Keratinocyte (primary cell): ENCODE data around the gene RAB9A. TPM values are rescaled to one million over a fixed set of nuclear protein-coding genes. Genes with fewer than 3 reads are reported as not detected.
"Not testable (repeated sequence)": the region's sequence is repeated elsewhere in the genome, so short reads cannot be mapped to it uniquely, and the experiment has no call there.

Experiments used
- DNase-seq: peaks from one replicate; pipeline ENCODE4 v3.0.0-alpha.2; 2011; ENCODE audit warnings: low read depth, missing footprints, low spot score
- FAIRE-seq: peaks from 2 replicates; lab custom pipeline; 2011; peaks lifted over from hg19 to GRCh38; lab: Jason Lieb, UNC
- H2AFZ ChIP-seq: 2 replicates; pipeline ENCODE4 v1.6.0; 2012; ENCODE audit warnings: low read length, control low read depth, inconsistent platforms; ENCODE audit not compliant: control insufficient read depth
- H3K27ac ChIP-seq: 2 replicates; pipeline ENCODE4 v1.5.1; 2011; ENCODE audit warnings: low read length; ENCODE audit not compliant: control insufficient read depth, insufficient read depth
- H3K27me3 ChIP-seq: 3 replicates; pipeline ENCODE4 v1.6.0; 2011; ENCODE audit warnings: low read length; ENCODE audit not compliant: control insufficient read depth, insufficient read depth; ENCODE audit errors: extremely low read depth
- H3K36me3 ChIP-seq, 2 experiments: 2 replicates in 1 of 2; 3 replicates in 1 of 2; pipeline ENCODE4 v1.5.1; 2011; ENCODE audit warnings: low read length in 2 of 2, mild to moderate bottlenecking in 1 of 2; ENCODE audit not compliant: control insufficient read depth in 2 of 2, insufficient read depth in 2 of 2; ENCODE audit errors: extremely low read depth in 1 of 2
- H3K4me1 ChIP-seq: 3 replicates; pipeline ENCODE4 v1.5.1; 2011; ENCODE audit warnings: low read length; ENCODE audit not compliant: control insufficient read depth, insufficient read depth; ENCODE audit errors: extremely low read depth
- H3K4me2 ChIP-seq: 3 replicates; pipeline ENCODE4 v1.6.0; 2011; ENCODE audit warnings: low read depth, low read length; ENCODE audit not compliant: control insufficient read depth, insufficient read depth; ENCODE audit errors: extremely low read depth
- H3K4me3 ChIP-seq, 3 experiments: fragments of 200-600 bp in 1 of 3; sonication (generic) in 1 of 3; 2 replicates in 2 of 3; 3 replicates in 1 of 3; pipeline ENCODE4 v1.5.1; 2011 to 2016; ENCODE audit warnings: low read length in 3 of 3, mild to moderate bottlenecking in 3 of 3, control low read depth in 2 of 3, inconsistent platforms in 1 of 3, low read depth in 1 of 3, mixed read lengths in 1 of 3, mixed run types in 1 of 3, moderate library complexity in 1 of 3; ENCODE audit not compliant: control insufficient read depth in 2 of 3, insufficient read depth in 2 of 3; ENCODE audit errors: extremely low read depth in 1 of 3
- H3K79me2 ChIP-seq: 2 replicates; pipeline ENCODE4 v1.6.0; 2012; ENCODE audit warnings: low read length; ENCODE audit not compliant: control insufficient read depth, insufficient read depth
- H3K9ac ChIP-seq: 3 replicates; pipeline ENCODE4 v1.6.0; 2011; ENCODE audit warnings: low read length; ENCODE audit not compliant: control insufficient read depth, insufficient read depth; ENCODE audit errors: extremely low read depth
- H3K9me1 ChIP-seq: 3 replicates; pipeline ENCODE4 v1.6.0; 2011; ENCODE audit warnings: low read length; ENCODE audit not compliant: control insufficient read depth, insufficient read depth; ENCODE audit errors: extremely low read depth
- H3K9me3 ChIP-seq: 2 replicates; pipeline ENCODE4 v1.5.1; 2012; ENCODE audit warnings: low read depth, low read length; ENCODE audit not compliant: control insufficient read depth
- H4K20me1 ChIP-seq: 3 replicates; pipeline ENCODE4 v1.6.0; 2011; ENCODE audit warnings: low read length; ENCODE audit not compliant: control insufficient read depth, insufficient read depth; ENCODE audit errors: extremely low read depth
- CTCF ChIP-seq, 3 experiments: IDR thresholded peaks in 1 of 3; conservative IDR thresholded peaks in 1 of 3; optimal IDR thresholded peaks in 1 of 3; 2 replicates in 2 of 3; 3 replicates in 1 of 3; pipeline versions ENCODE3 to v1.5.1; 2011; ENCODE audit warnings: low read length in 3 of 3, mild to moderate bottlenecking in 3 of 3, moderate library complexity in 2 of 3, control low read depth in 1 of 3, inconsistent platforms in 1 of 3; ENCODE audit not compliant: insufficient read depth in 2 of 3; ENCODE audit errors: extremely low read depth in 1 of 3
- EZH2 ChIP-seq: IDR thresholded peaks from one replicate; pipeline ENCODE4 v1.6.1; 2012; ENCODE audit warnings: inconsistent platforms, mild to moderate bottlenecking, low read length, moderate library complexity
- dilution Hi-C: fragments of 300-500 bp; cut with MboI; formaldehyde crosslinking; loops from one replicate; pipeline ENCODE4 v1.7.0; 2020; ENCODE audit warnings: low sequenced_read_pairs; ENCODE audit not compliant: extremely low pct_ligation_motif_present
- polyA minus RNA-seq, 3 experiments: library from RNA; depleted of rRNA, polyadenylated mRNA; stranded (reverse); fragments of >200 nt; gene quantifications; 1 replicate in 1 of 3; 2 replicates in 1 of 3; 3 replicates in 1 of 3; pipeline ENCODE4 v1.2.3, GENCODE V29; 2011
- polyA plus RNA-seq, 5 experiments: library from polyadenylated mRNA; depleted of rRNA in 3 of 5; stranded (reverse) in 3 of 5; stranded (forward) in 1 of 5; unstranded in 1 of 5; fragments of >200 nt; gene quantifications; 1 replicate in 1 of 5; 2 replicates in 3 of 5; 3 replicates in 1 of 5; pipeline versions ENCODE4 v1.2.1 to v1.2.3, GENCODE V29; 2011 to 2012; ENCODE audit warnings: missing spikeins in 2 of 5, low read depth in 1 of 5, low replicate concordance in 1 of 5

The RAB9A gene
- polyA plus RNA-seq (40.1 to 46.0 TPM (median 43.5 TPM) in 3 replicates), polyA minus RNA-seq (4.4 to 19.0 TPM (median 16.1 TPM) in 3 replicates)
- polyA plus RNA-seq (2011; ENCODE audit: low read depth), result 153 TPM
- 36.0 and 56.2 TPM in 2 replicates for polyA plus RNA-seq (2011; cell fraction: cytosol; rRNA removed)
- polyA plus RNA-seq (2011; cell fraction: nucleus; rRNA removed), result 27.5 and 33.1 TPM in 2 replicates
- 28.1 and 86.0 TPM in 2 replicates for polyA plus RNA-seq (2012; ENCODE audit: low replicate concordance)
- 23.4 TPM for polyA minus RNA-seq (2011; cell fraction: cytosol; rRNA and poly(A)+ RNA removed)
- polyA minus RNA-seq (2011; cell fraction: nucleus; rRNA and poly(A)+ RNA removed), result 10.7 and 15.8 TPM in 2 replicates

DNA sequence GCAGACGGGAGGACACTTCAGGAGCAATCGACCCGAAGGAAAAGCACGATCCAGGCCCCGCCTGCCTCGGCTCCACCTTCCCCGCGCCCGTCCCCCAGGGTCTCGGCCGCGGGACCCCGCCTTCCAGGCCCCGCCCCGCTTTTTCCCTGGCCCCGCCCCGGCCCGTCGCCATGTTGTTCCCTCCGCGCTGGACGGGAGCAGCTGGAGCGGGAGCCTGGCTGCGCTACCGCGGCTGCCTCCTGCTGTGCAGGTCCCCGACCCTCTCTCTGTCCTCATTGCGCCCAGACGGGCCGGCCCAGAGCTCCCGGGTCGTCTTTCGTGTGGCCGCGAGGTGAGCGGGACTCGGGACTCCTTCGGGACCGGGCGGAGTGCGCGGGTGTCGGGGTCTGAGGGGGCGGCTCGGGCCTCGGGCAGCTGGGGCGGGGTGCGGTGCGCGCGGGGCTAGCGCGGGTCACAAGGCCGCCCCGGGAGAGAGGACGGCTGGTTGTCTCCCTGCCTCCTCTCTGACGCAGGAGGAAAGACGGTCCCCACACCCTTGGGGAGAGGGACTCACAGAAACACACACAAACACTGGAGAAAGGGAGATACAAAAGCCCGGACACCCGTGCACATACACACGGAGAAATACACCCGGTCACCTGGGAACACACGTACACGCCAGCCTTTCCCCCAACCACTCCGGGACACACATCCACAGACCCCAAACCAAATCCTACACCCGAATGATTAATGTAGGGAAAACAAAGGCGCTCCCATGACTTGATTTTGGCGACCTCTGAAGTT is at the start of gene RAB9A:
TSS of gene RAB9A (plus strand) at position 171 of the 783 bp plus-strand sequence. CDS start 19,619 bp downstream, outside the sequence.
- H3K9ac ChIP-seq, result peak within 1 kb of the TSS; percentile 98

GRCh38 chrX:13641684-13642083 is 47.2 kb upstream of the RAB9A start:
- FAIRE-seq, H3K4me2 ChIP-seq, dilution Hi-C loops, H3K4me1 ChIP-seq, H3K27me3 ChIP-seq, H3K36me3 ChIP-seq, H3K9me3 ChIP-seq, H3K79me2 ChIP-seq, H3K27ac ChIP-seq, H3K9ac ChIP-seq, H4K20me1 ChIP-seq, H2AFZ ChIP-seq, DNase-seq, H3K4me3 ChIP-seq, H3K9me1 ChIP-seq: not testable (repeated sequence)

More for the DNA sequence above, at the start of gene RAB9A:
- dilution Hi-C loops, result no loop called here
- peak within 1 kb of the TSS; percentile 82 for H2AFZ ChIP-seq
- H3K27ac ChIP-seq, result peak within 1 kb of the TSS; percentile 97
- H3K4me2 ChIP-seq, result peak within 1 kb of the TSS; percentile 86
- peaks cover 25% of the 10 kb centered on the region for H3K79me2 ChIP-seq
- FAIRE-seq, result no peak
- H3K9me3 ChIP-seq, result no peaks in the 10 kb centered on the region
- H3K36me3 ChIP-seq, result no peaks in the 10 kb centered on the region
- no peak for DNase-seq
- H3K9me1 ChIP-seq, result no peaks in the 10 kb centered on the region
- TF ChIP-seq CTCF (optimal IDR thresholded peaks at IDR 0.05 in 1 of 3, IDR thresholded peaks at IDR 0.05 in 1 of 3, conservative IDR thresholded peaks at IDR 0.05 in 1 of 3; ENCODE audit: extremely low read depth in 1 of 3, insufficient read depth in 2 of 3, low read length in 3 of 3) (no peak), EZH2 (no peak)
- H3K4me3 ChIP-seq, result peak within 1 kb of the TSS; percentile 72 to 89 (median 77)
- peaks cover 41% of the 10 kb centered on the region for H3K4me1 ChIP-seq
- H3K27me3 ChIP-seq, result no peaks in the 10 kb centered on the region
- H4K20me1 ChIP-seq, result no peaks in the 10 kb centered on the region
